OCI-LY1 (cell line): ENCODE measurements around the gene ABHD17C.

Experiments used
- CTCF ChIP-seq: fragments of 200-600 bp; sonication (generic), shearing (Covaris generic); IDR thresholded peaks from 2 replicates; pipeline ENCODE4 v1.5.1; 2017; ENCODE audit warnings: mild to moderate bottlenecking, antibody characterized with exemption, low read length, moderate library complexity, mixed read lengths
- EZH2 ChIP-seq: fragments of 200-600 bp; sonication (generic), shearing (Covaris generic); IDR thresholded peaks from 2 replicates; pipeline ENCODE4 v1.8.0; 2017; ENCODE audit warnings: borderline replicate concordance, mixed run types, mild to moderate bottlenecking, antibody characterized with exemption, low read length, moderate library complexity, mixed read lengths

GRCh38 chr15:80790236-80790635 is 95.1 kb downstream of the ABHD17C start:
- TF ChIP-seq CTCF: no peak
- no peak for TF ChIP-seq EZH2
